Adipocyte (in vitro differentiated cells): ENCODE measurements around the gene SOX18.

Experiments
- DNase-seq: peaks from one replicate; pipeline ENCODE4 v3.0.0-alpha.2; 2015; ENCODE audit warnings: low read depth
- H3K27me3 ChIP-seq: replicated peaks from 2 replicates; pipeline ENCODE4 v1.7.0; 2013; ENCODE audit warnings: mild to moderate bottlenecking, low read length, moderate library complexity; ENCODE audit not compliant: control insufficient read depth, insufficient read depth
- H3K36me3 ChIP-seq: 2 replicates; pipeline ENCODE4 v1.7.0; 2013; ENCODE audit warnings: low read length, mild to moderate bottlenecking, moderate library complexity; ENCODE audit not compliant: control insufficient read depth, insufficient read depth, severe bottlenecking
- H3K4me1 ChIP-seq: 2 replicates; pipeline ENCODE4 v1.7.0; 2013; ENCODE audit warnings: mild to moderate bottlenecking, low read length, moderate library complexity; ENCODE audit not compliant: control insufficient read depth, insufficient read depth
- H3K4me3 ChIP-seq: 2 replicates; pipeline ENCODE4 v1.7.0; 2013; ENCODE audit warnings: mild to moderate bottlenecking, low read length, moderate library complexity
- H3K9ac ChIP-seq: 2 replicates; pipeline ENCODE4 v1.7.0; 2013; ENCODE audit warnings: mild to moderate bottlenecking, low read length, moderate library complexity
- H3K9me3 ChIP-seq: 2 replicates; pipeline ENCODE4 v1.7.0; 2013; ENCODE audit warnings: mild to moderate bottlenecking, low read length, moderate library complexity; ENCODE audit not compliant: control insufficient read depth

The SOX18 gene

GRCh38 chr20:64039293-64040160, 9.9 kb downstream of the SOX18 start:
- no peak for DNase-seq
- Histone ChIP-seq H3K4me1 (peaks cover 8% of the 10 kb centered on the region), H3K4me3 (no peak overlapping the region), H3K36me3 (peaks cover 6% of the 10 kb centered on the region), H3K9ac (no peak overlapping the region), H3K27me3 (peaks cover 30% of the 10 kb centered on the region), H3K9me3 (no peaks in the 10 kb centered on the region)

GRCh38 chr20:64038565-64039292, 10.7 kb downstream of the SOX18 start:
- peaks cover 27% of the 10 kb centered on the region for H3K27me3 ChIP-seq
- no peaks in the 10 kb centered on the region for H3K9me3 ChIP-seq
- DNase-seq: peak; percentile 79
- H3K4me1 ChIP-seq: peaks cover 13% of the 10 kb centered on the region
- peaks cover 6% of the 10 kb centered on the region for H3K36me3 ChIP-seq
- H3K9ac ChIP-seq: no peak overlapping the region
- H3K4me3 ChIP-seq: peak overlapping the region; percentile 41

- Histone ChIP-seq H3K9me3 (no peaks in the 10 kb centered on the region), H3K9ac (no peak overlapping the region), H3K4me1 (peaks cover 13% of the 10 kb centered on the region), H3K36me3 (peaks cover 6% of the 10 kb centered on the region), H3K4me3 (no peak overlapping the region), H3K27me3 (peaks cover 26% of the 10 kb centered on the region)
- DNase-seq: no peak
Observed at GRCh38 chr20:64038224-64038564, 11.2 kb downstream of the SOX18 start.

GRCh38 chr20:64037498-64038213, 11.8 kb downstream of the SOX18 start:
- Histone ChIP-seq H3K4me3 (no peak overlapping the region), H3K9ac (no peak overlapping the region), H3K4me1 (peaks cover 13% of the 10 kb centered on the region), H3K9me3 (no peaks in the 10 kb centered on the region), H3K27me3 (peaks cover 26% of the 10 kb centered on the region), H3K36me3 (peaks cover 11% of the 10 kb centered on the region)
- no peak for DNase-seq

GRCh38 chr20:64037199-64037497, 12.3 kb downstream of the SOX18 start:
- peaks cover 24% of the 10 kb centered on the region for H3K27me3 ChIP-seq
- no peak overlapping the region for H3K9ac ChIP-seq

GRCh38 chr20:64036346-64037198, 12.9 kb downstream of the SOX18 start:
- Histone ChIP-seq H3K9me3 (no peaks in the 10 kb centered on the region), H3K36me3 (peaks cover 22% of the 10 kb centered on the region), H3K4me1 (peaks cover 13% of the 10 kb centered on the region), H3K27me3 (peaks cover 20% of the 10 kb centered on the region), H3K4me3 (no peak overlapping the region), H3K9ac (no peak overlapping the region)
- no peak for DNase-seq

More at GRCh38 chr20:64037199-64037497, 12.3 kb downstream of the SOX18 start:
- Histone ChIP-seq H3K36me3 (peaks cover 16% of the 10 kb centered on the region), H3K9me3 (no peaks in the 10 kb centered on the region), H3K4me1 (peaks cover 13% of the 10 kb centered on the region), H3K4me3 (no peak overlapping the region)
- no peak for DNase-seq

- Histone ChIP-seq H3K4me1 (peaks cover 13% of the 10 kb centered on the region), H3K9me3 (no peaks in the 10 kb centered on the region), H3K9ac (no peak within 1 kb of the TSS), H3K36me3 (peaks cover 26% of the 10 kb centered on the region), H3K27me3 (peaks cover 18% of the 10 kb centered on the region), H3K4me3 (no peak within 1 kb of the TSS)
- DNase-seq: no peak
Observed at GRCh38 chr20:64035933-64036345, 13.5 kb downstream of the SOX18 start, which contains the start of gene C20orf204. C20orf204 (plus strand) TSS chr20:64036182; CDS start chr20:64036324, 142 bp downstream.

- peaks cover 13% of the 10 kb centered on the region for H3K4me1 ChIP-seq
- no peak overlapping the region for H3K9ac ChIP-seq
- no peak for DNase-seq
- no peak overlapping the region for H3K4me3 ChIP-seq
- H3K9me3 ChIP-seq: no peaks in the 10 kb centered on the region
- H3K36me3 ChIP-seq: peaks cover 32% of the 10 kb centered on the region
- peaks cover 11% of the 10 kb centered on the region for H3K27me3 ChIP-seq
Observed at GRCh38 chr20:64035066-64035932, 14.1 kb downstream of the SOX18 start.

GRCh38 chr20:64033981-64034493, 15.4 kb downstream of the SOX18 start:
- Histone ChIP-seq H3K4me3 (no peak overlapping the region), H3K36me3 (peaks cover 45% of the 10 kb centered on the region), H3K27me3 (no peaks in the 10 kb centered on the region), H3K9me3 (no peaks in the 10 kb centered on the region), H3K4me1 (peaks cover 10% of the 10 kb centered on the region), H3K9ac (no peak overlapping the region)
- no peak for DNase-seq
